ENCODE data around the gene SLC29A3. TPM values are rescaled to one million over a fixed set of nuclear protein-coding genes. Genes with fewer than 3 reads are reported as not detected.

The SLC29A3 gene
- total RNA-seq, 1 experiment from 2014 or later = 9.2 TPM

DNA sequence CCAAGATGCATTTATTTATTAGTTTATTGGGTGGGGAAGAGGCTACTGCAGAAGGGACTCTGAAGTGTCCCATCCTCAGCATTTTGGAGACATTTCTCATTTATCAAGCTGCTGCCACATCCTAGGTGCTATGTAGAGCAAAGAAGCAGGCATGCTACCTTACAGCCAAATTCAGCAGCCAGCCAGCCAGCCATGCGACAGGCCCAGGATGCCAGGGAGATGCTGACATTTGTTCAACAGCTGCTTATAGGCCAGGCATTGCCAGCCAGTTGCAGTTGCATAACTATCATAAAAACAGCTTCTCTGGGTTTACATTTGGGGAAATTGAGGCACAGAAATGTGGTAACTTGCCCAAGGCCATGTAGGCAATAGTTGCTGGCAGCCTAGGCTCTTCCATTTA, 2.3 kb downstream of the SLC29A3 start:
- TF ChIP-seq, protein P1, sequence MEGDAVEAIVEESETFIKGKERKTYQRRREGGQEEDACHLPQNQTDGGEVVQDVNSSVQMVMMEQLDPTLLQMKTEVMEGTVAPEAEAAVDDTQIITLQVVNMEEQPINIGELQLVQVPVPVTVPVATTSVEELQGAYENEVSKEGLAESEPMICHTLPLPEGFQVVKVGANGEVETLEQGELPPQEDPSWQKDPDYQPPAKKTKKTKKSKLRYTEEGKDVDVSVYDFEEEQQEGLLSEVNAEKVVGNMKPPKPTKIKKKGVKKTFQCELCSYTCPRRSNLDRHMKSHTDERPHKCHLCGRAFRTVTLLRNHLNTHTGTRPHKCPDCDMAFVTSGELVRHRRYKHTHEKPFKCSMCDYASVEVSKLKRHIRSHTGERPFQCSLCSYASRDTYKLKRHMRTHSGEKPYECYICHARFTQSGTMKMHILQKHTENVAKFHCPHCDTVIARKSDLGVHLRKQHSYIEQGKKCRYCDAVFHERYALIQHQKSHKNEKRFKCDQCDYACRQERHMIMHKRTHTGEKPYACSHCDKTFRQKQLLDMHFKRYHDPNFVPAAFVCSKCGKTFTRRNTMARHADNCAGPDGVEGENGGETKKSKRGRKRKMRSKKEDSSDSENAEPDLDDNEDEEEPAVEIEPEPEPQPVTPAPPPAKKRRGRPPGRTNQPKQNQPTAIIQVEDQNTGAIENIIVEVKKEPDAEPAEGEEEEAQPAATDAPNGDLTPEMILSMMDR (conservative IDR thresholded peaks at IDR 0.05) = no peak
- Histone ChIP-seq H2BK5ac (ENCODE audit: insufficient read length, low read length) (no peak overlapping the region), H3K9me3 (ENCODE audit: control insufficient read depth, low read depth, low read length) (no peaks in the 10 kb centered on the region), H4K8ac (replicated peaks; ENCODE audit: insufficient read length, low read depth, low read length) (no peak overlapping the region), H2BK20ac (ENCODE audit: low read depth, low read length, poor library complexity, severe bottlenecking) (no peak overlapping the region), H3K9ac (ENCODE audit: extremely low read depth, insufficient read length, low read length) (no peak overlapping the region), H3T11ph (ENCODE audit: low read length) (no peak overlapping the region), H3K79me1 (ENCODE audit: insufficient read depth, low read depth, low read length, poor library complexity, severe bottlenecking) (no peaks in the 10 kb centered on the region), H3K79me2 (ENCODE audit: insufficient read depth, low read length) (no peaks in the 10 kb centered on the region), H3K23me2 (ENCODE audit: insufficient read length, low read depth, low read length, poor library complexity, severe bottlenecking) (peaks cover 3% of the 10 kb centered on the region), H3K4me1 (ENCODE audit: insufficient read depth, low read length) (no peaks in the 10 kb centered on the region), H2BK120ac (ENCODE audit: low read depth, low read length, poor library complexity, severe bottlenecking) (no peak overlapping the region), H3K18ac (ENCODE audit: insufficient read length, low read depth, low read length) (no peak overlapping the region), H3K14ac (ENCODE audit: insufficient read depth, low read length) (no peak overlapping the region), H2BK15ac (ENCODE audit: low read depth, low read length) (no peak overlapping the region), H3K27ac (ENCODE audit: insufficient read length, low read depth, low read length) (no peak overlapping the region), H3K56ac (ENCODE audit: insufficient read length, low read depth, low read length) (no peak overlapping the region), H2AFZ (ENCODE audit: low read length) (no peak overlapping the region), H4K91ac (ENCODE audit: insufficient read length, low read depth, low read length) (no peak overlapping the region), H3K27me3 (ENCODE audit: insufficient read depth, low read length) (no peaks in the 10 kb centered on the region), H3K4me2 (ENCODE audit: insufficient read depth, insufficient read length, low read length) (no peak overlapping the region), H4K20me1 (ENCODE audit: control insufficient read depth, insufficient read depth, insufficient read length) (no peaks in the 10 kb centered on the region), H2BK12ac (ENCODE audit: insufficient read length, low read depth, low read length) (no peak overlapping the region), H4K5ac (ENCODE audit: insufficient read length, low read depth, low read length) (no peak overlapping the region), H3K23ac (ENCODE audit: insufficient read length, low read depth, low read length) (no peak overlapping the region), H2AK5ac (ENCODE audit: insufficient read length, low read length) (no peak overlapping the region), H3K4ac (ENCODE audit: low read depth, low read length) (no peak overlapping the region)
- no peak for DNase-seq
- H3K9me3 Mint-ChIP-seq = no peaks in the 10 kb centered on the region
- peaks cover 2% of the 10 kb centered on the region; the same call in 1 of the 2 replicates for H3K27me3 Mint-ChIP-seq (ENCODE audit: low read depth)
- peaks cover 17 to 20% of the 10 kb centered on the region in 2 experiments for H3K4me1 Mint-ChIP-seq
- peaks cover 11 to 24% (median 22%) of the 10 kb centered on the region in 3 experiments; a peak in 6 of 7 replicates for H3K36me3 Mint-ChIP-seq (ENCODE audit: insufficient read depth in 1 of 3, low read depth in 3 of 3)
- no peak overlapping the region for H3K4me3 Mint-ChIP-seq
- H3K27ac Mint-ChIP-seq = no peak overlapping the region
- WGBS (ENCODE audit: extremely low coverage, insufficient read length, low lambda C conversion rate) = no CpG with 5 or more reads among the region's 1 CpG

All from H9 (cell line).